Loucy (cell line): ENCODE data around the gene SKAP2.

Experiments used
- H2AFZ ChIP-seq: fragments of 200-600 bp; sonication (generic); 2 replicates; pipeline ENCODE4 v1.6.0; 2016; ENCODE audit warnings: antibody characterized with exemption, mild to moderate bottlenecking, low read length, moderate library complexity
- H3F3A ChIP-seq: fragments of 200-600 bp; 2 replicates; pipeline ENCODE4 v1.6.0; 2016; ENCODE audit warnings: antibody characterized with exemption, low read depth, mild to moderate bottlenecking
- H3K27me3 ChIP-seq: fragments of 200-600 bp; sonication (generic); 2 replicates; pipeline ENCODE4 v1.6.1; 2014; ENCODE audit warnings: low read length, mild to moderate bottlenecking; ENCODE audit not compliant: insufficient read depth, poor library complexity, severe bottlenecking
- H3K36me3 ChIP-seq: fragments of 200-600 bp; sonication (generic); 2 replicates; pipeline ENCODE4 v1.6.1; 2016; ENCODE audit warnings: low read length; ENCODE audit not compliant: insufficient read depth
- H3K4me1 ChIP-seq: fragments of 200-600 bp; sonication (generic); 2 replicates; pipeline ENCODE4 v1.5.1; 2014; ENCODE audit warnings: low read length, mild to moderate bottlenecking; ENCODE audit not compliant: insufficient read depth, poor library complexity, severe bottlenecking
- H3K4me2 ChIP-seq: fragments of 200-600 bp; sonication (generic); 2 replicates; pipeline ENCODE4 v1.6.0; 2014; ENCODE audit warnings: antibody characterized with exemption, low read length, low read depth, mild to moderate bottlenecking; ENCODE audit not compliant: poor library complexity, severe bottlenecking
- H3K4me3 ChIP-seq: fragments of 200-600 bp; sonication (generic); 2 replicates; pipeline ENCODE4 v1.5.1; 2014; ENCODE audit warnings: low read length, mild to moderate bottlenecking, mixed read lengths; ENCODE audit not compliant: poor library complexity, severe bottlenecking
- H3K79me2 ChIP-seq: fragments of 200-600 bp; sonication (generic); 2 replicates; pipeline ENCODE4 v1.6.1; 2014; ENCODE audit warnings: low read length; ENCODE audit not compliant: insufficient read depth
- H3K9ac ChIP-seq: fragments of 200-600 bp; sonication (generic); 2 replicates; pipeline ENCODE4 v1.6.0; 2014; ENCODE audit warnings: mild to moderate bottlenecking, low read depth, low read length, moderate library complexity; ENCODE audit not compliant: poor library complexity, severe bottlenecking
- H3K9me2 ChIP-seq: fragments of 200-600 bp; sonication (generic); replicated peaks from 2 replicates; pipeline ENCODE4 v1.6.1; 2016; ENCODE audit warnings: low read depth, low read length, mixed read lengths
- H3K9me3 ChIP-seq: fragments of 200-600 bp; sonication (generic); 2 replicates; pipeline ENCODE4 v1.6.1; 2014; ENCODE audit warnings: mild to moderate bottlenecking, antibody characterized with exemption, low read length, low read depth; ENCODE audit not compliant: insufficient read depth
- H4K20me1 ChIP-seq: fragments of 200-600 bp; sonication (generic); 2 replicates; pipeline ENCODE4 v1.6.0; 2014; ENCODE audit warnings: antibody characterized with exemption, low read length, mild to moderate bottlenecking; ENCODE audit not compliant: insufficient read depth, poor library complexity, severe bottlenecking
- CTCF ChIP-seq: fragments of 200-600 bp; sonication (generic); conservative IDR thresholded peaks from 2 replicates; pipeline ENCODE4 v1.5.1; 2014; ENCODE audit warnings: mild to moderate bottlenecking, antibody characterized with exemption, low read length
- EZH2phosphoT487 ChIP-seq: fragments of 200-600 bp; IDR thresholded peaks from 2 replicates; pipeline ENCODE4 v1.6.1; 2018; ENCODE audit warnings: antibody characterized with exemption, mild to moderate bottlenecking, moderate library complexity, borderline replicate concordance

SKAP2 gene

DNA sequence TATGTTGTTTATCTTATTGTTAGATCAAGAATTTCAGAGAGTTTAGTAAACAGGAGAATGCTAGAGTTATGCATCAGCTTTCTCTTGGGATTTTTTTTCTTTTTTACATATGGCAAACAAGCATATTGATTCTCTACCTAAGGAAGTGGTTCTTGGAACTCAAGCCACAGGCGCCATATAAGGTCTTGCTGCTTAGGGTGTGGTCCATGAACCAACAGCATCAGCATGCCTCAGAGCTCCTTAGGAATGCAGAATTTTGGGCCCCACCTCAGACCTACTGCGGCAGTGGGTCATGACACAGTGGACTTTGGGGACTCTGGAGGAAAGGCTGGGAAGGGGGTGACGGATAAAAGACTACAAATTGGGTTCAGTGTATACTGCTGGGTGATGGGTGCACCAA is 230.8 kb downstream of the SKAP2 start:
- Histone ChIP-seq H3K4me3 (no peak overlapping the region), H2AFZ (no peak overlapping the region), H3K27me3 (no peaks in the 10 kb centered on the region), H3K4me2 (no peak overlapping the region), H3K9ac (no peak overlapping the region), H3K9me2 (no peaks in the 10 kb centered on the region), H3K4me1 (no peaks in the 10 kb centered on the region), H3K9me3 (no peaks in the 10 kb centered on the region), H3K36me3 (no peaks in the 10 kb centered on the region), H3K79me2 (no peaks in the 10 kb centered on the region), H3F3A (no peaks in the 10 kb centered on the region), H4K20me1 (no peaks in the 10 kb centered on the region)
- no peak for TF ChIP-seq EZH2phosphoT487
- no peak for TF ChIP-seq CTCF

GRCh38 chr7:26631601-26632000 is 232.8 kb downstream of the SKAP2 start:
- Histone ChIP-seq H3K4me1 (no peaks in the 10 kb centered on the region), H2AFZ (no peak overlapping the region), H3K4me3 (no peak overlapping the region), H3K9me2 (no peaks in the 10 kb centered on the region), H3K36me3 (no peaks in the 10 kb centered on the region), H4K20me1 (no peaks in the 10 kb centered on the region), H3F3A (no peaks in the 10 kb centered on the region), H3K79me2 (no peaks in the 10 kb centered on the region), H3K4me2 (no peak overlapping the region), H3K27me3 (no peaks in the 10 kb centered on the region), H3K9ac (no peak overlapping the region), H3K9me3 (no peaks in the 10 kb centered on the region)
- TF ChIP-seq CTCF (no peak), EZH2phosphoT487 (no peak)

GRCh38 chr7:26630941-26631580 is 233.3 kb downstream of the SKAP2 start:
- Histone ChIP-seq H3F3A (no peaks in the 10 kb centered on the region), H3K36me3 (no peaks in the 10 kb centered on the region), H2AFZ (no peak overlapping the region), H3K27me3 (no peaks in the 10 kb centered on the region), H3K4me3 (no peak overlapping the region), H3K4me2 (no peak overlapping the region), H3K4me1 (no peaks in the 10 kb centered on the region), H3K9me2 (no peaks in the 10 kb centered on the region), H4K20me1 (no peaks in the 10 kb centered on the region), H3K9ac (no peak overlapping the region), H3K79me2 (no peaks in the 10 kb centered on the region), H3K9me3 (no peaks in the 10 kb centered on the region)
- TF ChIP-seq EZH2phosphoT487 (no peak), CTCF (no peak)
